Mucosa of descending colon (tissue), 3 donors: ENCODE data around the gene PAPPA2. TPM values are rescaled to one million over a fixed set of nuclear protein-coding genes. Genes with fewer than 3 reads are reported as not detected.

ENCODE experiments used
- ATAC-seq: fragments of 200-7000 bp; cut with Tn5 transposase; one replicate; pipeline ENCODE4 v1.9.1; 2020; ENCODE audit warnings: mild to moderate bottlenecking, moderate library complexity
- DNase-seq, 3 donors: peaks; one replicate each; pipeline ENCODE4 v3.0.0-alpha.2; 2020
- H3K36me3 ChIP-seq: fragments of 200-600 bp; one replicate; pipeline ENCODE4 v1.8.0; 2021; ENCODE audit warnings: low read depth, mild to moderate bottlenecking
- H3K4me1 ChIP-seq: fragments of 200-600 bp; one replicate; pipeline ENCODE4 v1.8.0; 2021; ENCODE audit warnings: low read depth, mild to moderate bottlenecking
- H3K4me3 ChIP-seq: fragments of 200-600 bp; one replicate; pipeline ENCODE4 v1.8.0; 2021; ENCODE audit warnings: mild to moderate bottlenecking
- H3K9me3 ChIP-seq: fragments of 200-600 bp; one replicate; pipeline ENCODE4 v1.8.0; 2021; ENCODE audit warnings: mild to moderate bottlenecking
- intact Hi-C, 2 donors: fragments of 100-400 bp; cut with DNase I in 1 of 2; cut with micrococcal nuclease in 1 of 2; formaldehyde crosslinking; loops; one replicate each; pipeline versions ENCODE4 v1.11.0 to v1.11.1; 2022; cut with DNase I, micrococcal nuclease
- total RNA-seq, 3 donors: library from RNA; stranded (reverse); fragmentation: NEBNext Ultra II Directional in 2 of 3; extraction: Animal tissue kit (Norgen Biotek cat#: 25700) in 2 of 3; gene quantifications; one replicate each; pipeline versions ENCODE4 v1.2.1 to v1.2.4, GENCODE V29; 2021 to 2023
- TF ChIP-seq, protein P1 (sequence below): fragments of 200-600 bp; IDR thresholded peaks from one replicate; pipeline ENCODE4 v1.8.0; 2022; ENCODE audit warnings: antibody characterized with exemption, mild to moderate bottlenecking
- donor health status: DM: no; HTN: no; CAD: no; lungs with moderate emphysema.
- donor health status: DM: no; HTN: no; CAD: no.
- donor health status: DM: no; HTN: yes; CAD: no.

The PAPPA2 gene
- total RNA-seq, 3 donors from 2014 or later = 1.0 to 5.1 (median 1.1) TPM

DNA sequence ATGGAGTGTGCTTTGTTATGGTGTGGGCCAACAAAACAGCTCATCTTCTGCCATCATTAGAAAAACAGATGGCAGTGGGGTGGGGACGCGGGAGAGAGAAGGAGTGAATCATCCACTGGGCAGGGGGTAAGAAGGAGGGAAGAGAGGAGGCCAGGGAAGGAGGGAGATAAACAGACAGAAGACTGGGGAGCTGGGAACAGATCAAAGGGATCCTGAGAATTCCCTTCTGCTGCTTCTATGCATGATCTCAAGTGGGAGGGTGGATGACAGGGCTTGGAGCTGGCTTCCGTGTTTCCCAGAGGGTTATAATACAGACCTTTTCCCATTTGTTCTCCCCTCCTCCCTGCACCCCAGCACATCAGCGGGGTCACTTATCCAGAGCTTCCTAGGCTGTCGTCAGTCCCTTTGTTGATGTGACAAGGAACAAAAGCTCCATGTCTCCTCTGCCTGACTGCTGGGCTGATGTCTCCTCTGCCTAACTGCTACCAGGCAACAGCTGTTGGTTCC lies 338.6 kb downstream of the PAPPA2 start:
- Histone ChIP-seq H3K9me3 (no peaks in the 10 kb centered on the region), H3K4me1 (no peaks in the 10 kb centered on the region), H3K4me3 (no peak overlapping the region), H3K36me3 (no peaks in the 10 kb centered on the region)
- ATAC-seq = peak; percentile 40
- peak in 1 of 3 donors; percentile 2 for DNase-seq
- intact Hi-C loops = no loop called here
- TF ChIP-seq, protein P1, sequence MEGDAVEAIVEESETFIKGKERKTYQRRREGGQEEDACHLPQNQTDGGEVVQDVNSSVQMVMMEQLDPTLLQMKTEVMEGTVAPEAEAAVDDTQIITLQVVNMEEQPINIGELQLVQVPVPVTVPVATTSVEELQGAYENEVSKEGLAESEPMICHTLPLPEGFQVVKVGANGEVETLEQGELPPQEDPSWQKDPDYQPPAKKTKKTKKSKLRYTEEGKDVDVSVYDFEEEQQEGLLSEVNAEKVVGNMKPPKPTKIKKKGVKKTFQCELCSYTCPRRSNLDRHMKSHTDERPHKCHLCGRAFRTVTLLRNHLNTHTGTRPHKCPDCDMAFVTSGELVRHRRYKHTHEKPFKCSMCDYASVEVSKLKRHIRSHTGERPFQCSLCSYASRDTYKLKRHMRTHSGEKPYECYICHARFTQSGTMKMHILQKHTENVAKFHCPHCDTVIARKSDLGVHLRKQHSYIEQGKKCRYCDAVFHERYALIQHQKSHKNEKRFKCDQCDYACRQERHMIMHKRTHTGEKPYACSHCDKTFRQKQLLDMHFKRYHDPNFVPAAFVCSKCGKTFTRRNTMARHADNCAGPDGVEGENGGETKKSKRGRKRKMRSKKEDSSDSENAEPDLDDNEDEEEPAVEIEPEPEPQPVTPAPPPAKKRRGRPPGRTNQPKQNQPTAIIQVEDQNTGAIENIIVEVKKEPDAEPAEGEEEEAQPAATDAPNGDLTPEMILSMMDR = no peak

DNA sequence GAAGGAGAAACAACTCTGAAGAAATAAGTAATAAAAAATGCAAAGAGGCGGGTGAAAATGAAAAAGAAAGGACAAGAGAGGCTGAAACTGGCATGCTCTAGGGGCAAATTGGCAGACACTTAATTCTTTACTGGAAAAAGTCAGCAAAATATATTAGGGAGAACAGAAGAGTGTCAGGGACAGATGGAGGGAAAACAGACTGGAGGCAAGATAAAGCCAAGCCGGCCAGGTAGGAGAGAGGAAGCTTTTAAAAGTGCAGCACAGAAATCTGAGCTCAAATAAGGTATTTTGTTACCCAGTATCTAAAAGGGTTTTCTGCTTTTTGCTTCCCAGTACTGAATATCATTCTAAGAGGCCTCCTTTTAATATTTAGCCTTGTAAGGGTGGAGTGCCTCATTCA lies 339.3 kb downstream of the PAPPA2 start:
- DNase-seq (no peak), ATAC-seq (no peak)
- no peaks in the 10 kb centered on the region for H3K36me3 ChIP-seq
- no peaks in the 10 kb centered on the region for H3K9me3 ChIP-seq
- intact Hi-C loops = no loop called here
- no peak overlapping the region for H3K4me3 ChIP-seq
- TF ChIP-seq, protein P1 = no peak
- no peaks in the 10 kb centered on the region for H3K4me1 ChIP-seq

DNA sequence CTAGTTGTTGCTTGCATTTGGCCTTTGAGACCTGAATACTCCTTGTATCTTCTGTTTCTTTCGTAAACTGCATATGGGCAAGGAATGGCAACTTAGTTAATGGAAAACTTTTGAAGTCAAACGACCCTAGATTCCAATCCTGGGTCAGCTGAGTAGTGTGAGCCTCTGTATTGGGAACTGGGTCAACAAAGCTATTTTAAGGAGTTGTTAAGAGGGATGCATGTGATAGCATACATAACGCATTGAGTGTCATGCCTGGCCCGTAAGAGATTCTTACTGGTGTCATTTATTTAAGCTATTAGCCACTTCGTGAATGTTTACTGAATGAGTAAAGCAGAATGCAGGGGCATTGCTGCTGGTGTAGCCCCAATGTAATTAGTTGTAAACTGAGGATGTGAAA lies 340.1 kb downstream of the PAPPA2 start:
- intact Hi-C loops = no loop called here
- ATAC-seq (no peak), DNase-seq (no peak)
- TF ChIP-seq, protein P1 = no peak
- H3K4me3 ChIP-seq = no peak overlapping the region
- no peaks in the 10 kb centered on the region for H3K4me1 ChIP-seq
- H3K36me3 ChIP-seq = no peaks in the 10 kb centered on the region
- H3K9me3 ChIP-seq = no peaks in the 10 kb centered on the region

DNA sequence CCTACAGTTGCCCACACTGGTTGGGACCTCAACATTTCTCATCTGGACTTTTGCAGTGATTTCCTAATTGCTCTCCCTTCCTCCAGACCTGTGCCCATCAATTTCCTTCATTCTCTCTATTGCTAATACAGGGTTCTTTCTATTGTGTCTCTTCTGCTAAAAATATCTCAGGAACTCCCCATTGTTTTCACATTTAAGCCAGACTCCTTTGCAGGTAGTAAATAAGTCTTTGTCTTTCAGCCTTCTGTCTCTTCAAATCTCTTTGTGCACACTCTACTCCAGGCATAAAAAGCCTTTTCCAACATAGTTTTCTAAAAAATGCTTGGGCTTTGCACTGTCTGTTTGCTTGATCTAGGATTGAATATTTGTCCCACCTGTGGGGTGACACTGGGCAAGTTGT lies 340.6 kb downstream of the PAPPA2 start:
- intact Hi-C loops = no loop called here
- no peak for DNase-seq

DNA sequence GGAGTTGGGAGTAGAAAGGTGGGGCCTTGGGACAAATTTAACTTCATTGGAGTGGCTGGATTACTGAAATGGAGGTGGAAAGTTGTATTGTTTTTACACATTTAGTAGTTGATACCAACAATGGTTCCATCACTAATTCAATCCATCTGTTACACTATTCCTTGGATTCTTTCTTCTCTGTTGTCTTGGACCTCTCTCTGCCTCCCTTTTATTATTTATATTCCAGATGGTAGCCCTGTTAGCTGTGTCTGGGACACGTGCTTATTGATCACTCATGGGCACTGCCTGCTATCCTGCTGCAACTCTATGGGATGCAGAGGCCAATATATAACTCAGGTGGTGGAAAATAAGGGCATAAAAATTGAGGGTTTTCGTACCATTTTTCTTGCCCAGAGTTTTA lies 346.3 kb downstream of the PAPPA2 start:
- DNase-seq (no peak), ATAC-seq (no peak)
- H3K4me1 ChIP-seq = no peaks in the 10 kb centered on the region
- H3K9me3 ChIP-seq = no peaks in the 10 kb centered on the region
- intact Hi-C loops = no loop called here
- TF ChIP-seq, protein P1 = no peak
- H3K4me3 ChIP-seq = no peak overlapping the region
- H3K36me3 ChIP-seq = no peaks in the 10 kb centered on the region

More for the DNA sequence above, 340.6 kb downstream of the PAPPA2 start:
- no peaks in the 10 kb centered on the region for H3K36me3 ChIP-seq
- ATAC-seq = no peak
- no peak overlapping the region for H3K4me3 ChIP-seq
- no peaks in the 10 kb centered on the region for H3K9me3 ChIP-seq
- TF ChIP-seq, protein P1 = no peak
- no peaks in the 10 kb centered on the region for H3K4me1 ChIP-seq
